HG02981 (cell line): Measurements from ENCODE around the gene SLC35F3.
A peak's percentile ranks its signal among the peaks of the same experiment; 100 is the strongest.

Source experiments
- ATAC-seq: cut with Tn5 transposase; IDR thresholded peaks from one replicate; pipeline ENCODE4 v1.9.1; 2021; ENCODE audit warnings: mild to moderate bottlenecking, moderate library complexity; ENCODE audit not compliant: unreplicated experiment

Gene SLC35F3

DNA sequence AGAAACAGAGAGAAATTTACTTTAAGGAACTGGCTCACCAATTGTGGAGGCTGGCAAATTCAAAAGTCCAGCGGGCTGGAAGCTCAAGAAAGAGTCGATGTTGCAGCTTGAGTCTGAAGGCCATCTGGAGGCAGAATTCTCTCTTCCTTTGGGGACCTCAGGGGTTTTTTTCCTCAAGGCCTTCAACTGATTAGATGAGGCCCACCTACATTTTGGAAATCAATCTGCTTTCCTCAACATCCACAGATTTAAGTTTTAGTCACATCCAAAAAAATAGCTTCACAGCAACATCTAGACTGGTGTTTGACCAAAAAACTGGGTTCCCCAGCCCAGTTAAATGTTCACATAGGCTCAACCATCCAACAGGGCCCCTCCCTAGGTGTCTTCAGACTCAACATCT is 114.9 kb downstream of the SLC35F3 start:
- ATAC-seq, result no peak

DNA sequence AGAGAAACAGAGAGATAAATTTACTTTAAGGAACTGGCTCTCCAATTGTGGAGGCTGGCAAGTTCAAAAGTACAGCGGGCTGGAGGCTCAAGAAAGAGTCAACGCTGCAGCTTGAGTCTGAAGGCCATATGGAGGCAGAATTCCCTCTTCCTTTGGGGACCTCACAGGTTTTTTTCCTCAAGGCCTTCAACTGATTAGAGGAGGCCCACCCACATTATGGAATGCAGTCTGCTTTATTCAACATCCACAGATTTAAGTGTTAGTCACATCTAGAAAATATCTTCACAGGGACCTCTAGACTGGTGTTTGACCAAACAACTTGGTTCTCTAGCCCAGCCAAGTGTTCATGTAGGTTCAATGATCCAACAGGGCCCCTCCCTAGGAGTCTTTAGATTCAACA is 117.8 kb downstream of the SLC35F3 start:
- ATAC-seq, result no peak

DNA sequence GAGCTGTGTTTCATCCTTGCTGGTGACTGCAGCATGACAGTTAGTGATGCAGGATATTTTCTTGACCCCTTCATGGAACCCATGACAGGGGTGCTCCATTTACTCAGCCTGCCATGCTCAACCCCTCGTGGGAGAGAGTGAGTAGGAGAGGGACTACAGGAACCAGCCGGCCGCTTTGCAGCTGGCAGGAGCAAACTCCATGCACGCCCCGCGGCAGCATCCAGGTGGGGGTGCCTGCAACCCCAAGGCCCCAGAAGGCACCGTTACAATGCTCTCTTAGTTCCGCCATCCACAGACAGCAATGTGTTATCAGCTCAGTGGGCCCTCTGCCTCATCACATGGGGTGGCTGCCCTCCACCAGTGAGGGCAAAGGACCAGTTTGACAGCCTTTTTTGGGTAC is 135.1 kb downstream of the SLC35F3 start:
- no peak for ATAC-seq

DNA sequence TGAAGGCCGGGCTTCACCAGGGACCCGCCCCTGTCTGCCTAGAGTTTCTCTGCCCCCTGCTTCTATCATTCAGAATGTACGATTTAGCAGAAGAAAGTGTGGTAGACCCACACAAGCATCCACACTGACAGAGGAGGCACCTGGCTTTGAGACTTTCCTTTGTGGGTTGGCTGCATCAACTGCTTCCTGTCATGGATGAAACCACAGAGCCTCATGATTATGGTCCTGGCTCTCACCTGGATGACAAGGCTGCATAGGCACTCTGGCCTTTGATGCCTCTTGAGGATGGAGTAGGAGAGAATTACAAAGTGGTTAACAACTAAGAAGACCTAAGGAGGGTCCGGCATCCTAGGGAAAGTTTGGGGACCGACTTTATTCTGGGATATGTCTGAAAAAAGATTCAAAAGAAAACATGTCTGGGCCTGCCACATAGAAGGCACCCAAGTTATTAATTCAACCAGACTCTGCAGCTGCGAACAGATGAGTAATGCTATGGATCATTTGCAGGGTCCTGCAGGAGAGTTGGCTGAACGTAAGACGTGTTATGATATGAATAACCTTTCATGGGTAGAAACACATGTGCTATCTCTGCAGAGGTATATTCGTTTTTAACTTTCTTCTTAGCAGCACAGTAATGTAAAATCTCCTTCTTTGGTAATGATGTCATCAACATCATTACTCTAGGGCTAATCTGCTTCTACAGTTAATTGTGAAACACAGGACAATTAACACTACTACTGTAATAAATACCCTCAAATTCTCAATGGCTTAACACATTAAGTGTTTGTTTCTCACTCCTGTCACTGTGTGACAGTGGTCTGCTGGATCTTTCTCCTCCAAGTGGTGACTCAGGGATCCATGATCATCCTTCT is 136.2 kb downstream of the SLC35F3 start:
- no peak for ATAC-seq

DNA sequence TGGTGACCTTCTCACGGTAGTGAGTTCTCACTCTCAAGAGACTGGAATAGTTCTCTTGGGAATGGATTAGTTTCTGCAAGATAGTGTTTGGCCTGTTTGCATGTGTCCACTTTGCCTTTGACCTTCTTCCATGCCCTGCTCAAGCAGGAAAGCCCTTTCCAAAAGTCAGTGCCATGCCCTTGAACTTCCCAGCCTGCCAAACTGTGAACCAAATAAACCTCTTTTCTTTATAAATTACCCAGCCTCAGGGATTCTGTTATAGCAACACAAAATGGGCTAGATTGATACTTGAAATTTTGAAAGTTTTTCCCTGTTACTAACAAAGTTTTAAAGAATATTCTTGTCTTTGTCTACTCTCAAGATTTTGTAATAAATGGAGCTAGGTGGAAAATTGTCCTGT is 139.6 kb downstream of the SLC35F3 start:
- no peak for ATAC-seq

DNA sequence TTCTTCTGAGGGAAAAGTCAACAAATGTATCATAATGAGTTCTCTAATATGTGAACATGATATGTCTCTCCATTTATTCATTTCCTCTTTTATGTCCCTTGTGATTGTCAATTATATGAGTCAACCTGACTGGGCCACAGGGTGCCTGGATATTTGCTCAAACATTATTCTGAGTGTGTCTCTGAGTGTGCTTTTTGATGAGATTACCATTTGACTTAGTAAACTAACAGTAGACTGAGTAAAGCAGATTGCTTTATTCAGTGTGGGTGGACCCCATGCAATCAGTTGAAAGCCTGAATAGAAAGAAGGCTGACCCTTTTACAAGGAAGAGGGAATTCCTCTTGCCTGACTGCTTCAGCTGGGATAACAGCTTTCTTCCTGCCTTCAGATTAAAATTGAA is 142.6 kb downstream of the SLC35F3 start:
- ATAC-seq, result no peak

DNA sequence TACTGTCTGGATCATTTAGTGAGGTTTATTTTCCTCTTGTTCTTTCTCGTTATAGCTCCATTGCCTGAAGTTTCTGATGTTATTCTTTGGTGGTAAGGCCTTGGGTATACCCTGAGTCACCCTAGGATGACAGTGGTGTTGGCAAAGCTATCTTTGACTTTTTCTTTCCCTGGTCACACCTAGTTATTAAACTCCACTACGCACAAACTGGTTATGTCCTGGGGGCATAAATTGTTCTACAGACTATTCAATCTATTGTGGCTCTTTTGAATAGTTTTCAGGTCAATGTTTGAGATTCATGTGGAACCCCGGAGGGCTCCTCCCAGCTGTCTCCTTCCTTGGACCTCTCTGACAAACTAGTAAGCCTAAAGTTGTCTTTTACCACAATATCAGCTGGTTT is 157.7 kb downstream of the SLC35F3 start:
- ATAC-seq, result no peak

DNA sequence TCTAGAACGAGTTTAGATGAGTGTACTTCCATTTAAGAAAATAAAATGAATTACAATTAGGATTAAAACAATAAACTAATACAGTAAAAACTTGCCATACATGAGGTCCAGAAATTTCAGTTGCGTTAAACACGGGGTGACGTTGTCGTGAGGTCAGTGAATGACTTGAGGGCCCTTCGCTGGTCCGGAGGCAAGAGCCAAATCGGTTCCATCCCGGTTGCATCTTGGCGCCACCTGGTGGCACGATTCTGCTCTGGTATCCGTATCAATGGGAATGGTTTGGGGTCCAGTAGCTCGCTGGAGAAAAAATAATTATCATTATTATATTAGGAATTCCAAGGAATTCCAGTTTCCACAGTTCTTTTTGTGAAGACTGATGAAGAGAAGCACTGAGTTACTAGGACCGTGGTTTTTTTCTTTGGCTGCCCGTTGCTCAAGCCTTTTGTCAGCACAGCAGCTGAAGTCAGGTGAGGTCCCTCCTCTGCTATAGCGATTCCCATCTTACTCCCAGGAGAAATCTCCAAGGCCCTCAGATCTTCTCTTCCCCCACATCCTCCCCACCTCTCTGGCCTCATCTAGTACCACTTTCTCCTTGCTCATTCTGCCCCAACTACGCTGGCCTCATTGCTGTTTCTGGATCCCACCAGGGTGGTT is 161.4 kb downstream of the SLC35F3 start:
- peak; percentile 86 for ATAC-seq

DNA sequence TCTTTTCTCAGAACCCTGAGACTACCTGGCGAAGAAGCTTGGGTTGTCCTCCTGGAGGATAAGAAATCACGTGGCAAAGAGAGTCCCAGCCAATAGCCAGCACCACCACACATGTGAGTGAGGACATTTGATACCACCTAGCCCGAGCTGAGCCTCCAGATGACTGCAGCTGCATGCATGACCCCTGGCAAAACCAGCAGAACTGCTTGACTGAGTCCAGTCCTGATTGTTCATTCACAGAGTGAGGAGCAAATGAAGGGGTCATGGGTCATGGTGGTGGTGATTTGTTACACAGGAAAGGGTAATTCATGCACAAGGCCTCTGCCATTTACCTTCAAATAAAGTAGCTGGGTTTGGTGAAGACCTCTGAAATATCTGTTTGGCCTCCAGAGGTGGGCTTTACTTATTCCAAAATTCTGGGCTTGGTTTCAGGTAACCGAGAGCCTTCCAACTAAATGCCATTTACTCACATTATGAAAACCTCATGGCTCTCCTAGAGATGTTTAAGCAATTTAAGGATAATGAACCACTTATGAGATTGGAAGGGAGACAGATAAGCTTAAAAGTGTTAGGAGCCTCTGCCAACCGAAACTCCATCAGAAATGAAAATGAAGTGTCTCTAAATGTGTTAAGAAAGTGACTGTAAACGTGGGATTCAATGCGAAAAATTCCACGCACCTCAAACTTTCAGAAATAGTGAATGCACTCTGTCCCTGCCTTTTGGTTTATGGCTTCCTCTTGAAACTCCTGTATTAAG is 163.3 kb downstream of the SLC35F3 start:
- no peak for ATAC-seq

DNA sequence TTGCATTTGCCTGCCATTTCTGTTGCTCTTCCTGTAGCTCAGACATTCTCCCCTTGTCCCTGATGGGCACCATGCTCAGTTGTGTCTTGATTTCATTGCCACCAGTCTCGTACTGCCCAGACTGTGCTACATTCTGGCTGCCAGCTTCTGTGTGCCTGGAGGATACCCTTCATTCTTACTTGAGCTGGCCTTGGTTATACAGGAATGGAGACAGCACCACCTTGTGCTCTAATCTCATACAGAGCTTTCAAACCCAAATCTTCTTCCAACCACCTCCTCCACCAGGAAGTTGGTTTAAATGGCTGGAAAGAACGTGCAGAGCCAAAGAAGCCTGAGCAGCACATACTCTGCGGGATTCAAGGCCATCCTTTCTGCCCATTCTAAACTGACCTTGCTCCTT is 165.3 kb downstream of the SLC35F3 start:
- ATAC-seq, result no peak

DNA sequence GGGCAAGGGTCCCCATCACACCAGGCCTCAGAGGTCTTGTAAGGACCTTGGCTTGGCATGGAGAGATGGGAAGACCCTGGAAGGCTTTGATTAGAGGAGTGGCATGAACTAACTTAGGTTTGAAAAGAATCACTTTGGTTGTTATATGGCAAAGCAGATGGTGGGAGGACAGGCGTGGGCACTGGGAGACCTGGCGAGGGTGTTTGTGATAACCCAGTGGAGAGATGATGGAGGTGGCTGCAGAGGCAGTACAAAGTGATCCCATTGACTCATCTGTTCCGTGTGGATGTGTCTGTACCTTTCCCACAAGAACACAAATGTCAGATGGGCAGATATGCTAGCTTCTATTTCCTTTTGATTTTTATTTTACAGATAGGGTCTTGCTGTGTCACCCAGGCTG is 168.3 kb downstream of the SLC35F3 start:
- no peak for ATAC-seq

DNA sequence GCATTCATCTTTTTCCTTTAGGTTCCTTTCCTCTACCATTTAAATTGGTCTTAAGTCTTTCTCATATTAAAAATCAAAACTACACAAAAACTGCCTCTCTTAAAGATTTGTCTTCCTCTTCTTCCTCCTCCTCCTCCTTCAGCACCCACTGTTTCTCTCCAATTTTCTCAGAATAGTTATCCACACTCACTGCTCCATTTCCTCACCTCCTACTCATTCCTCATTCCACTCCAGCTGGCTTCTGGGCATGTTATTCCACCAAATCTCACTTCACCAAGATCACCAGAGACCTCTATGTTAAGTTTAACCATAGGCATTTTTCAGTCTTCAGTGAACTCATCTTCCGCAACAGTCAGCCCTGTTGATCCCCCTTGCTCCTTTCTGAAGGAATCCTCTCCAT is 173.7 kb downstream of the SLC35F3 start:
- no peak for ATAC-seq

DNA sequence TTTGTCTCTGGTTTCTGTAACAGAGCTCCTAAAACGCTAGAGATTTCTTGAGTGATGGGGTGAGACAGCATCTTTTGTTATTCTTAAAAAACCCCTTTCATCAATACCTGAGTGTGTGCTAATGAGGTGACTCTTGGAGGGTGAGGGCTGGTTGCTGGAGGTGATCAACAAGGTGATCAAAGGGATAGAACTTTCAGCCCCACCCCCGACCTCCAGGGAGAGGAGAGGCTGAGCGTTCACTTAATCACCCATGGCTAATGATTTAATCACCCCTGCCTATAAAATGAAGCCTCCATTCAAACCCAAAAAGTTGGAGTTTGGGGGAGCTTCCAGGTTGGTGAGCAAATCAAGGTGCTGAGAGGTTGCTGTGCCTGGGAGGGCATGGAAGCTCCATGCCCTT is 175.4 kb downstream of the SLC35F3 start:
- ATAC-seq, result no peak

DNA sequence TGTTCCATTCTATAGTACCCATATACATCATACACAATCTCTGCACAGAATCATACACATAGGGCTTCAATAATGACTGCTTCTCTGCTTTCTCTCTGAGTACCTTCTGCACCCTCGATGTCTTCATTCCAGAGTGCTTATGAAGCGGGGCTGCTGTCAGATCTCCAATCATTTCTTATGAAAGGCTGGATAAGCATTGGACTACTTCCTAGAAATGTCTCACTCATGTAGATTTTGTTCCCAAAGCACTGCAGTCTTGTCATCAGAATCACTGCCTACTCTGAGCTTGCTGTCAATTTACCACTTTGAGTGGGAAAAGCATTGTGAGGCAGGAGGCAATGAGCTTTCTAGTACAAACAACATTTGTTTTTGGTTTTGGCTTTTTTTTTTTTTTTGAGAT is 179.0 kb downstream of the SLC35F3 start:
- no peak for ATAC-seq

DNA sequence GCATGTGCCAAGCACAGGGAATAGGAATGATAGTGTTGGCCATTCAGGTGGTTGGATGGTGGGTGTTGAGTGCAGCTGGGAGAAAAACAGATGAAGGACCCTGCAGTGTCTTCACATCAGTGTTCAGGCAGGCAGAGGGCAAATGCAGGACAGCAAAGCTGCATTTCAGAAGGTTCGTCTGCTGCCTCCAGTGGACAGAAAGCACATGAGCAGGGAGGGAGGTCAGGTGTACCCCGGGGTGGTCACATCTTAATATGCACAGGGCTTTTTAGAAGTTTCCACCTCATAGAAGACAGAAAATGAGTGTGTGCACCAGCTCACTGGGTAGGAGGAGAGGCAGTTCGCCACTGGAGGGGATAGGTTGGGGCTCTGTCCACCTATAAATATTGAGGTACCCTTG is 184.9 kb downstream of the SLC35F3 start:
- ATAC-seq, result no peak

DNA sequence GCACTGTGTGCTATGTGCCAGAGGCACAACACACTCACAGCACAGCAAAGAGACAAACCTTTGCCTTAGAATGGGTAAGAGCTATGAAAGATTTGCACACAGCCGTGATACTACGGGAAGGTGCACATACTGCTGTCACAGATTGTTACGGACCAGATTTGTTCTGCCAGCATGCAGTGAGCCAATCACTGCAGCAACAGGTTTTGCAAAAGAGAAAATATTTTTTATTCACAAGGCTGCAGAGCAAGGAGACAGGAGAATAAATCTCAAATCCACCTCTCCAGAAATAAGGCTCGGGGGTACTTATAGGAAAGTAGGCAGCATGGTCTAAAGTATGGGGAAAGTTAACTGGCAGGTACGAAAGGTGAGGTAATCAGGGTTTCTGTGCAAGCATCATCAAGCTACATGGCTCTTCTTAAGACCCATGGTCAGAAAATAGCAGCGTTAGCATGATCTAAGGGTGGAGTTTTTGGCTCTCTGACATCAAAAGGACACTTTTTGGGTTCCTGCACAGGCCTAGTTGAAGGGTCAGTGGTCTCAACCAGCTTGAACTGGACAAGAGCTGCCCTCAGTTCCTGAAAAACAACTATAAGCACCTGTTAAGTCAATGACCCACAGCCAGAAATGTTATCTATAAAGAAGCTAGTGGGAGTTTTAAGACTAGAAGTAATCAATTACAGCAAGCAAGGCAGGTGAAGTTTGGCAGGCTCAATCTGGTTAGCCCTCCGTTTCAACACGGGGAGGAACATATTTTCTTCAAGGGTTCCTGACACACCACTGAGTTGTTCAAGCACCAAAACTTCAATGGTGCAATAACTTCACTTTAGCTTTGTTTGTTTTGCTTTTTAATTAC is 186.0 kb downstream of the SLC35F3 start:
- ATAC-seq, result no peak

DNA sequence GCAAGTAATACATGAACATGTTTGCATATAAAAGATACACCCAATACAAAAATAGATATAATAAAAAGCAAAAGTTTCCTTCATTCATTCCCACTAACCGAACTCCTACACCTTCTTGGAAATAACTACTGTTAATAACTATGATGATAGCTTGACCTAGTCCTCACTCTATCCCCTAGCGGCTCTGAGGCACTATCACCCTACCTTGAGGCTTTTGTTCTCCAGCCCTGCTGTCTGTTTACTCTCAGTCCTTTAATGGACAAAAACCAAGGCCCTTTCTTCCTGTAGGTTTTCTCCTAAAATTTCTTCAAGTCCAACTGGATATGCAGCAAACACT is 186.6 kb downstream of the SLC35F3 start:
- no peak for ATAC-seq

DNA sequence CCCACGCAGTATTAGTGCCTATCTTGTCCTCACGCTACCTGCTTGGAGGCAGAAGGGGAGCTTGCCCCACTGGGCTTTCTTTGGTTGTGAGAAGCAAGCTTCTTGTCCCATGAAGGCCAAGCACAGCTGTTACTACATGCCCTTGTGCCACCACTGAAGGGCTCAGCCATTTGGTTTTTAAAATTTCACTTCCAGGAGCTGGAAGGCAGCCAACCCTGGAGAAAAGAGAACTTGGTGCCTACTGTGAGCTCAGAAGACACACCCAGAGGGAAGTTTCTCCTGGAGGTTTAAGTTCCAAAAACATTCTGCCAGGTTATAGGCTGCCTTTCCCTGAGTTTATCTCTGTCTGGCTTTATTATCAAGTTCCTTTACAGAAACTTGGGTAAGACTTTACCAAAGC is 187.4 kb downstream of the SLC35F3 start:
- ATAC-seq, result no peak

DNA sequence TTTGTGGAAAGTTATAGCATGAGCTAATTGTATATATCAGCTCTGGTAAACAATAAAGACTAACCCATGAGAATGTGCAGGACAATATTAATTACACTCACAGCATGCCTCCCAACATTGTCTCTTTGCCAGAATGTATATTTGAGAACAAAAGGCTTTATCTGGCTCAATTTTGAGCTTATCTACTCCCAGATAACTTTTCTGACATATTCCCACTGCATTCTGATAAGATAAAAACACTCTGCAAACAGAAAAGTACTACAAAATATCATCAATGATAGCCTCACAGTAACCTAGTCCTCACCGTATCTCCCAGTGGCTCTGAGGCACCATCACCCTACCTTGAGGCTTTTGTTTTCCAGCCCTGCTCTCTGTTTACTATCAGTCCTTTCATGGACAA is 188.6 kb downstream of the SLC35F3 start:
- ATAC-seq, result no peak

DNA sequence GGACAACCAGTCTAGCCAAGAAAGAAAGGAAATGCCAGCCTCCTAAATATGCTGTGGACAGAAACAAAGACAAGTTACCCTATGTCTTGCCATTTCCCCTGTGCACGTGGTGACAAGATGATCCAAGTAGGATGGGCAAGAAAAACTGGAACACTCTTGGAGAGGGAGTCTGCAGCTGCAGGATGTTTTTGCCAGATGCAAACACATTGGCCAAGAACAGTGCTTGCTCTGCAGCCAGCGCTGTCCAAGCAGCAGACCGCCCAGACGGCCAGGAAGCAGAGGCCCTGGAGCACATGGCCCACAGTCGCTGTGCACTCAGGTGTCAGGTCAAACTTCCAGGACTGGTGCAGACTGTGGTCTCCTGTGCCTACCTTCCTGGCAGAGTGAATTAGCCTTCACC is 189.3 kb downstream of the SLC35F3 start:
- no peak for ATAC-seq

DNA sequence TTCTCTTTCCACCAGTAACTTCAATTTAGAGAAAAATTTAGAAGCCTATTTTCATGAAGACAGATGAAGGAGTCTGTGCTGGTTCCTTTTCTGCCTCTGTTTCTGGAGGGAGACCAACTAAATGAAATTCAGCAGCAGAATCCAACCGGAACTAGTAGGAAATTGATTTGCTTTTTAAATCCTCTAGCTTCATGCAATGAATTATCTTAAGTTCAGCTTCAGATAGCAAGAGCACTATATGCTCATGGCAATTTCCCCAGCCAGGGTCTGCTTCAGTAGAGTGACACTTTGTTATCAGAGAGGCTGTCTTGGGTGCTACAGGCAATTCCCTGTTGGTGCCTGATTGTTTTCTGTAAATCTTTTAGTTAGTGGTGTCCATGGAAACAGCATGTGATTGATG is 189.7 kb downstream of the SLC35F3 start:
- no peak for ATAC-seq
